Fibroblast of the conjunctiva (primary cell): Measurements from ENCODE around the gene GSG1L.

Experiments
- DNase-seq: peaks from one replicate; pipeline ENCODE4 v3.0.0-alpha.2; 2010; ENCODE audit warnings: low read depth

Gene GSG1L

DNA sequence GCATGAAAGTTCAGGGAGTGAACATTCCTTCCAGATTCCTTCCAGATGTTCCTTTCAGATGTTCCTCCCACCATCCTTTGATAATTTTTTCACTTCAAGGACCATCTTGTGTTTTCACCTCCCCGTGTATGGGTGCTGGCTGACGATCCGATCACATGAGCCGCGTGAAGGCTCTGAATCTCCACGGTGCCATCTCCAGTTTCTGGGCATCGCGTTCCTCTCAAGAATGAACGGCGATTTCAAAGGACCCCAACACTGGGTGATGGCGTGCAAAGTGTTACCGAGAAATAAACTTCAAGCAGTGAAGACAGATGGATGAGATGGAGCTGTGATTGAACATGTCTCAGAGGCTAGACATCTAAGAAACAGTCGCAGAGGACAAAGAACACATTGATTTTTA is 245.3 kb downstream of the GSG1L start:
- no peak for DNase-seq

DNA sequence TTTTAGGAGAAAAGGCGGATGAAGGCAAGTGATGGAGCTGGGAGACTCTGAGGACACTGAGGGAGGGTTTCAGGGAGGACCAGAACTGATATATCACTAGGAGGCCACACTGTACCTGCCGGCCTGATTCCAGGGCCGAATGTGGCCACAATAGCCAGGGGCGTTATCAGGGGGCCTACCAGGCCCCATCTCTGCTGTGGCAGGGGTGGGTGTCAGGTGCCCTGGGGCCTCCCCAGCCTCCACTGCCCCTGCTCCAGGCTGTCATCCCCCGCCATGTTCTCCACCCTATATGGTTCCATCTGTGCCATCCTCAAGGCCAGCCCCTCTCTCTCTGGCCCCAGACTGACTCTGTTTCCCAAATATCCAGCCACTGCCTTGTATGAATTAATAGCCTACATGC is 246.5 kb downstream of the GSG1L start:
- DNase-seq, result no peak

DNA sequence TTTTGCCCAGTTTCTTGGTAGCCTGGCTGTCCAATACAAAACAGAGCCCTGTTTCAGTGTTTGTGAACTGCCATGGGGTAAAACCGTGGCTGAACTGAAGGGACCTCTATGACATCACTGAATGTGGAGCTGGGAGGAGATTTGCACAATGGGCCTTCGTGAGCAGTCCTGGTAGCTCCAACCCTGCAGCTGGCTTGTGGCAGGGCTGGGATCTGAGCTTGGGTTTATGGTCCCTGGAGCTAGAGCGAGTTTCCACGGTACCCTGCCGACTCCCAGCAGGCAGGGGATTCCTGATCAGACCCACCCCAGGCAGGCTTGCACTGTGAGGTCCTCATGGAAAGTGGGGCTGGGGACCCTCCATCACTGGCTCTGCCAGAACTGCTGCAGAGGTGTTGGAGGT is 247.0 kb downstream of the GSG1L start:
- no peak for DNase-seq

DNA sequence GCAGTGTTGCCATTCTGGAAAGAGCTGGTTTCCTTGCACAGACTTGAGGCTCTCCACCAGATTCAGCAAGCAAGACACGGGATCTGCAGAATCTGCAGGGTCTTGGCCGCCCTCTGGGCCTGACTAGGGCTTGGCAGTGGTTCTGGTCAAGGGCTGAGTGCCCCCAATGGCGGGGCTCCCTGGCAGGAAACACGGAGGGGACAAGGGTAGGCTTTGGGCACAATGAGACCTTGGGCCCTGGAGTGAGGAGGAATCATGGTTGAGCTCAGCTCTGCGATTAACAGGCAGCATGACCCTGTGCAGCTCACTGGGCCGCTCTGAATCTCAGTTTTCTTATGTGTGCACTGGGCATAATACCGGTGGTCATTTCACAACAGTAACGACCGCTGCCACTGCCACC is 249.9 kb downstream of the GSG1L start:
- DNase-seq, result no peak

DNA sequence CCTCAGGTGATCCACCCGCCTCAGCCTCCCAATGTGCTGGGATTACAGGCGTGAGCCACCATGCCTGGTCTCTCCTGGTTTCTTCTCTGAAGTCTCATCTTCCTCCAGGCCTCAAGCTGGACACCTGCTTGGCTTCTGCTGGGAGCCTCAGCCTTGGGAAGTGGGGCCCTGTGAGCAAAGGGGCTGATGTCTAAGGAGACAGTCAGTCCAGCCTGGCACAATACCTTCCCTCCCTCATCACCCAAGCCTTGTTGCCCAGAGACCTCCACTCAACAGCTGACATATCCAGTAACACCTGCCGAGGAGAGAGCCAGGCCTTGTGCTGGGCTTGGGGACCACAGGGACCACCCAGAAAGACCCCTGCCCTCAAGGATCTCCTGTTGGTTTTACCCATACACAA is 251.6 kb downstream of the GSG1L start:
- no peak for DNase-seq

DNA sequence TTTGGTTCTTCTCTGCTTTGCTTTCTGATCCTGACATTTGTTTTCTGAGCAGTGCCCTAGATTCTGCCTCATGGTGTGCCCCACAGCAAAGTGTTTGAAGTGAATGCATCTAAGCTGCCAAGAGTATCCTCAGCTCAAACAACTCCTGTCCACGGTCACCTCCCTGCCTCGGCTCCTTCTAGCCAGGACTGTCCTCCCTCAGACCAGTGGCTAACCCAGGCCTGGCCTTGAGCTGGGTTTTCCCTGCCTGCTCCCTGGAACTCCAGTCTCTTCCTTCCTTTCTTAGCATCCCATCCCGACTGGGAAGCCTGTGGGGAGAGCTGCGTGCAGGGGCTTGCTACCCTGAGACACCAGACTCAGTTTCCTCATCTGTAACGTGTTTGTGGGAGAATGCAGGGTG is 256.5 kb downstream of the GSG1L start:
- no peak for DNase-seq

DNA sequence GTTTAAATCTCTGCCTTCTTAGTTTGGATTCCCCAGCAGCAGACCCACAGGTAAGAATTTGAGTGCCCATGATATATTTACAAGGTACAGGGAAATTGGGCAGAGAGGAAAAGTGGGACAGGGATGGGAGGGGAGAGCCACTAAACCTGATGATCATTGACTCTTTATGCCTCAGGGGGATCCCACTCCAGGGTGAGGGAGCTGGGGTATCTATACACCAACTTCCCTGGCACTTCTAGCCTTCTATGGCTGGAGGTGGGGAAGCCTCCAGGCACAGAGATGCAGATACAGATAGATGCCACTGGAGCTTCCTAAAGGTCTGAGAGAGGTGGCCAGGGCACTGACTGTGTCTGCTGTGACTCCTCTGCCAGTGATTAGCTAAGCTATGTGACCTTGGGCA is 257.1 kb downstream of the GSG1L start:
- DNase-seq, result no peak

DNA sequence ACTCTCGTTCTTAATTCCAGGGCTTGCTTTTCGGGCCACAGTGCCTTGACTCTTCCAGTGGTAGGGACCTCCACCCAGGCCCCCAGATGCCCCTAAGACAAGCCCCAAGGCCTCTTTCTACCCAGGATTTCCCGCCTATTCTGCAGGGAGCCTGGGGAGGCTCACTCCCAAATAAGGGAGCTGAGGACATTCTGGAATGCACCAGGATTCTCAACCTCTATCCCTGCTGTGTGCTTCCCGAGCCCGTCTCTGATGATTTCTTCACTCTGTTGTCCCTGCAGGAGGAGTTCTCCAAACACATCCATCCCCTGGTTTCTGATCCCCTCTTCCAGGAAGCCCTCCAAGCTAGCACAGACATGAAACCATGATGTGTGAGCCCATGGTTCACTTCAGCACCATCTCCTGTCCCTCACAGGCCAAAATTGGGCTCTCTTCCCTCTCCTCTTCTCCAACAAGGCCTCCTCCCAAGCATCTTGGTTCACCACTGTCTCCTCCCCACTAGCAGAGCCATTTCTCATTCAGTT is 257.6 kb downstream of the GSG1L start:
- DNase-seq, result no peak

DNA sequence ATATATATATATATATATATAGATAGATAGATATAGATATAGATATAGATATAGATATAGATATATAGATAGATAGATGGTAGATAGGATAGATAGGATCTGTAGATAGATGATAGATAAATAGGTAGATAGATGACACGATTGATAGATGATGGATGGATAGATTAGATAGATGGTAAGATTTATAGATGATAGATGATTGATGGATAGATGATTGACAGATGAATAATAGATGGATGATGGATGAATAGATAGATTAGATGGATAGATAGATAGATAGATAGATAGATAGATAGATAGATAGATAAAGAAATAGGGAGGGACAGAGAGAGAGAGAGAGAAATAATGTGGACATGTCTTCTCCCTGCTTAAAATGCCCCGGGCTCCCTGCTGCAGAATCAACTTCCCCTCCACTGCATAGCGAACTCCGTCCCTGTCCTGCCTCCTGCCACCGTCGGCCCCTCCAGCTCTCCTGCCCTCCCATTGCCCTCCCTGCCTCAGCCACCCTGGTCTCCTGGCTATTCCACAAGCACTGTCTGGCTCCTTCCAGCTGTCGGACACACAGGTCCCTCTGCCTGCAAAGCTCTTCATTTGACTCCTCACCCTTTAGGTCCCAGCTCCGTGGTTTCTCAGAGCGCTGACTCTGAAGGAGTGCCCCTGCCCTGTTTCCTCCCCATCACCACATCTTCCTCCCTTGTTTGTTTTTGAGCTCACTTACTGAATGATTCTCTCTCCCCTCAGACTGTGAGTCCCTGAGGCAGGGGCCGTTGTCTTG is 259.6 kb downstream of the GSG1L start:
- no peak for DNase-seq

DNA sequence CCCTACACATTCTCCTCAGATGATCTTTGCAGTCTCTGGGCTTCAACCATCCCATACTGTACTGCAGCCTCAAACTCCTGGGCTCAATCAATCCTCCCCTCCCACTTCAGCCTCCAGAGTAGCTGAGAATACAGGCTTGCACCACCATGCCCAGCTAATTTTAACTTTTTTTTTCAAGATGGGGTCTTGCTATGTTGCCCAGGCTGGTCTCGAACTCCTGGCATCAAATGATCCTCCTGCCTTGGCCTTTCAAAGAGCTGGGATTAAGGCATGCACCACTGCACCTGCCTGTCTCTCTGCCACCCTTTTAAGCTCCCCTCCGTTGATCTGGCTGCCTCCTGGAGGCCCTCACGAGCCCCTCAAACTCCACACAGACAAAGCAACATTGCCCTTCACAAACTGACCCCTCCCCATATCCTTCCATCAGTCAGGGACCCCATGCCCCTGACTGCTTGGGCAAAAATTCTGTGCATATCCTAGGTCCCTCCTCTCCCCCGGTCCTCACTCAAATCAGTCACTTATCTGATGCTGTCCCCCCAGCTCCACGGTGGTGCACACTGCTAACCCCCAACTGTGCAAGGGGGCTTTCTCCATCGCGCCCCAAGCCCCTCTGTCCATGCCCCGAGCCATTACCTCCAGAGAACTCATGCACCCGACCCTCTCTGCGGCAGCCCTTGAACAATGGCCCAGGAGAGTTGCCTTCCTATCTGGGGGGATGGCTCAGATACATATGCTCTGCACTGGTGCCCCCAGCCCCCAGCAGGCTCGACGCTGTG is 260.7 kb downstream of the GSG1L start:
- DNase-seq, result no peak

DNA sequence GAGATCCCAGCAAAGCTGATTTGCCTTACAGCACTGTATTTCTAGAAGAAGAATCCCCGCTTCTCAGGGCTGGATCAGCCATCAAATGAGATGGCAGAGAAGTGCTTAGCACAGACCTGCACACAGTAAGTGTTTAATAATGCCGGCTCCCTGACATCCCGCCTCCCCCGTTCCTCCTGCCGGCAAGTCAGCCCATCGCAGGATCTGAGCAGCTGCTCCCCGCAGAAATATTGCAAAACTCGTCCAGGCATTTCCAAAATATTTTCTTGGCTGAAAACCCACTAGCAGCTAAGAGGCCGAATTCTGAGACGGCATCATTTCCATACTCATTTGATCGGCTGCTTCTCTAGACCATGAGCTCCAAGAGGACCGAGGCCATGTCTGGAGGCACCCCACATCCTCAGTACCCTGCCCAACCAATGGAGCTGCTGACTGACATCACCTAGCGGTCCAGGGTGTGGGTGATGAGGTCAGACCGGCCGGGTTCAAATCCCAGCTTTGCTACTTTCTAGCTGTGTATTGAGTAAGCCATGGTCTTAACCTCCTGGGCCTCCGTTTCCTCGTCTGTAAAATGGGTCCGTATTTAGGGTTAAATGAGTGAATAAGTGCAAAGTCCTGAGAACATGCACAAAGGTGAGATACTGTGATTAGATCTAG is 262.1 kb downstream of the GSG1L start:
- no peak for DNase-seq

DNA sequence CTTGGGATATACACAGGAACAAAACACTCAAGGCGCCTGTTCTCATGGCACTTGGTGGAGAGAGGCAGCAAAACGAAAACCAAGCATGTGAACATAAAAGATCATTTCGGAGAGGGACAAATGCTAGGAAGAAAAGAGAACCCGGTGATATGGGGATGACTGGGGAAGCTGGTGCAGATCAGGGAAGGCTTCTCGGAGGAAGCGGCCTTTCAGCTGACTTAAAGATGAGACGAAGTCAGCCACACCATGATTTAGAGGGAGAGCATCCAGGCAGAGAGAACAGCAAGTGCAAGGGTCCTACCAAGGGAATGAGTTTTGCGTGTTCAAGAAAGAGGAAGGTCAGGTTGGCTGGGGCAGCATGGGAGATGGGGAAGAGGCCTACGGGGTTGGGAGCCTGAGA is 262.7 kb downstream of the GSG1L start:
- DNase-seq, result no peak

DNA sequence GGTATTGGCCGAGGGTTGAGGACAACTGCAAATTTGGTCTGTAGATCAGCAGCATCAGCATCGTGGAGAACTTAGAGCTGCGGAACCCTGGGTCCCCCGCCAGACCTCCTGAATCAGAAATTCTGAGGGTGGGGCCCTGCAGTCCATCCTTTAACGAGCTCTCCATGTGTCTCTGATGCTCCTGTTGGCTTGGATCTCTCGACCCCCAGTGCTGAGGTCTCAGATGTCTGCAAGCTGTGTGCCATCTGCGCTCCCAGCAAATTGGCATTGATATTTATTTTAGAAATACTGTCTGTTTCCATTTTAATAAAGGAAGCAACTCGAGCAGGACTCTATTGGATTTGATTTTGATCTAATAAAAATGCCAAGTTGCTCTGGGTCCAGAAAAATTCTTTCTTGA is 263.6 kb downstream of the GSG1L start:
- DNase-seq, result no peak

DNA sequence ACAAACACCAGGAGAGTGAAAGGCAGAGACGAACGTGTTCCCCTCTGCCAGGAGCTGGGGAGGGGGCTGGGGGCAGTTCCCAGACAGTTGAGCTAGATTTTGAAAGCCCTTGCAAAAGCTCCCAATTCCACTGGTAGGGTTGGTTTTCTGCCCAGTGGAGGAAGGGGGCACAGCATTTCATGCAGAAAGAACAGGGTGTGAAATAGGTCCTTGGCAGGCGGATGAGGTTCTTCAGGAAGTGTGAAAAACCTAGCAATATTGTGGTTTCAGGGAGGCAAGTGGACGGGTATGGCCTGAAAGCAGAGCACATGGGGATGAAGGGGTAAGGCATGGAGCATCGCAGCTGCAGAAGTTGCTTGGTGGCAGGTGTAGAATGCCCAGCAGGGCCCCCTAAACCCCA is 265.3 kb downstream of the GSG1L start:
- DNase-seq, result no peak

DNA sequence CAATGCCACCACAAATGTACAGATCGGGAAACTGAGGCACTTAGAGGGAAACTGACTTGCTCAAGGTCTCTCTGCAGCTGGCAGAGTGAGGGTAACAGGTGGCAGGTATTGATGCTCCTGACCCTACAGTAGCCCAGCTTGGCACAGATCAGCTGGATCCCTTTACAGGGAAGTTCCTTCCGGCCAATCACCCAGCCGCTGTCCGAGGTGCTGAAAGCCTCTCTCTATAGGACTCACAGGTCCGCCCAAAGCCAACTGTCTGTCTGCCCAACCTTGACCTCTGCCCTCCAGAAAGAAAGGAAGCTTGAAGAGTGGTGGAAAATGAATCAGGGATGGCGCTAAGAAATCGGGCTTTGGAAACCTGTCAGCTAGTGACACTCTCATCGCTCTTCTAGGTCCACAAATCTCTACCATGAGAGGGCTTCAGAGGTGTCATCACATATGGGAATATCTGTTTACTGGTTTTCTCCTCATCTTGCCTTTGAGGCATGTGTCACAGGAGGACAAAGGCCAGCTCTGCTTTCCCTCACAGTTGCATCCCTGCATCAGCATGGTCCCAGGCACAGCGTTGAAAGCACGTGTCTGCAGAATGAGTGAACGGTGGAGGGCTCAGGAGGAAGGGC is 267.4 kb downstream of the GSG1L start:
- DNase-seq, result peak; percentile 3

DNA sequence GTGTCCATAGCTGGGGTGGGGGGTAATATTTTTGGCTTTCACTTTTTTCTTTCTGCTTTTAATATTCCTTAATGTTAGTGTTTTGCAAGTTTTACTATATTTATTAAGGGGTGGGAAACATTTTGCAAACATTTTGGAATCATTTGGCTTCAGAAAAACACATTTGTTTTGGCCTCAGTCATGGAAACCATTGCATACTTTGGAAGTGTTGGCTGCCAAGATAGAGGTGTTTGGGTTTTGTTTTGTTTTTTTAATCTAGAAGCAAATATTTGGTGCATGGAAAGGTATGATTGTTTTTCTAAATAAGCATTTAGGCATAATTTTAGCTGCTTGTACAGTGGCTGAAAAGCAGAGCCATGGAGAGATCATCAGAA is 270.3 kb downstream of the GSG1L start:
- no peak for DNase-seq

DNA sequence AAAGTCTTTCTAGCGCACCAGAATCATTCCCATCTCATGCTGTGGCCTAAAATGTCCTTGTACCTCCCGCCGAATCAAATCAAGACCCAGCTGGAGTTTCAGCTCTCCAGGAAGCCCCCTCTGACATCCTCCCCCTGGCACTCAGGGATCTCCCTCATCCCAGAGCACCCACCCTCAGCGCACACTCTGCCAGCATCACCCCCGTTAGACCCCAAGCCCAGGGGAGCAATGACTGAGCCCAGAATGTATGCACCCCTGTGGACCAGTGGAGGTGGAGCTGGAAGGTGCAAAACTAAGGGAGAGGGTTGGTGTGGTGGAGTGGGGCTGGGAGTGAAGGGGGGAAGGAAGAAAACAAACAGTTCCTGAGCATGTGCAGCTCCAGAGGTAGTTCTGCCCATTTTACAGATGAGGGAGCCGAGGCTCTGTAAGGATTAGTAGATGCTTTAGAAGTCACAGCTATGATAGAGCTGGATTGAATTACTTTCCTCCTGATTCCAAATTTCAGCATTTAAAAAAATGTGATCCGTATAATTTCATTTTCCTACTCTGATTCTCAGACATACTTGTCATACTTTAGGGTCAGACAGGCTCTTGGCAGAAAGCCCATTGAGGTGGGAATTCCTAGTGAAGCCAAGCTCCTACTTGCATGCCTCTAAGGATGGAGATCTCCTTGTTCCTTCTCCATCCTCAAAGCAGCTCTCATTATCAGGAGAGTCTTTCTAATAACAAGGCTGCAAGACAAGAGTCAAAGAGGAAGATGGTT is 270.8 kb downstream of the GSG1L start:
- no peak for DNase-seq

DNA sequence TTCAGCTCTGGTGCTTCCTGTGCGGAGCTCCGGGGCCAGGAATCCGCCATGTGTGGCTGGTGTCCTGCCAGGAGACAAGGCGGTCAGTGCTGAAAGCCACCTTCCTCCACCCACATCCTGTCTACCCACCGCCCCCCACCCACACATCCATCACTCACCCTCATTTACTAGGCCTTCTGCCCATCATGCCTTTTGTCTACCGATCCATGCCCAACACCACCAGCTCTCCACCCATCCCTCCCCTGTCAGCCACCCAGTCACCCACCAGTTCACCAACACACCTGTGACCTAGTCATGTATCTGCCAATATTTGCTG is 272.2 kb downstream of the GSG1L start:
- DNase-seq, result no peak

DNA sequence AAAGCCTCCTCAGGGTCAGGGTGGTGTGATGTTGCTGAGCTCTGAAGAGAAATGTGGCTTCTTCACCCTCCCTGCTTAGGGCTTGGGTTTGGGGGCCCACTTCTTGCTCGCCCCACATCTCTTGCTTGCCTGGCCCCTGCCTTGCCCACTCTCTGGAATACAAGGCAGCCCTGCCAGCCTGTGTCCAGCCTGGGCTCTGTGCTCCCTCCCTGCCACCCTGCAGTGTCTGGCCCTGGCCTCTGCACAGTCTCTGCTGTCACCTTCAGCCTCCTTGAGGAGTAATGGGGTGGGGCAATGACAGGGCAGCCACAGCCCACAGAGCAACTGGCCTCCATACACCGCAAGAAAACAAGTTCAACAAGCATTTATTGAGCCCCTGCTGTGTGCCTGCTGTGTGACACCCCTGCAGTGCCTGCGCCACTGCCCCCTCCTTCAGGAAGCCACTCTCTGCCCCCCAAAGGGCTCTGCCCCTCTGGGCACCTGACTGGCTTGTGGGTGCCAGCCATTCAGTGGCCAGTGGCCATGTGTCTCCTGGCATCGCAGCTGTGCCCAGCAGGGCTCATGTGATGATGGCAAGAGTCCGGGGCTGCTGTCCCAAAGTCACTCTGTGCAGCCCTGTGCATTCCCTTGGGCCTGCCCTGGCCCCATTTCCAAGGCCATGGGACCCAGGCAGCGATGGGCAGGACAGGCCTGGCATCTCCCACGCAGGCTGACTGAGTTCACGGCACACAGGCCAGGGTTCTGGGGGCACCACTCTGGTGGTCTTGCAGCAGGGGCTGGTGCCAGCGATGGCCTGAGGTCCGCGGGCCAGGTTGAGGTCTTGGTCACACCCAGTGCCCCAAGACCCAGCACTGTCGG is 272.7 kb downstream of the GSG1L start:
- DNase-seq, result no peak

DNA sequence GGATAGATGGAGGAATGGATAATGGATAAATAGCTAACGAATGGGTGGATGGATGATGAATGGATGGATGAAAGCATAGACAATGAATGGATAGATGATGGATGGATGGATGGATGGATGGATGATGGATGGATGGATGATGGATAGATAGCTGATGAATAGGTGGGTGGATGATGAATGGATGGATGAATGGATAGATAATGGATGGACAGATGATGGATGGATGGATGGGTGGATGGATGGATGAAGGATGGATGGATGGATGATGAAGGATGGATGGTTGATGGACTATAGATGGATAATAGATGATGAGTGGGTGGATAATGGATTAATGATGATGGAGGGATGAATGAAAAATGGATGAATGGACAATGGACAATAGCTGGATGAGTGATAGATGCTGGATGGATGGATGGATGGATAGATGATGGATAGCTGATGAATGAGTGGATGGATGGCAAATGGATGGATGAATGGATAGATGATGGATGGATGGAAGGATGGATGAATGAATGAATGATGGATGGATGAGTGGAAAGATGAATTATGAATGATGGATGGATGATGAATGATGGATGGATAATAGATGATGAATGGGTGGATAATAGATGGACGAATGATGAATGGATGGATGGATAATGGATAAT is 273.8 kb downstream of the GSG1L start:
- no peak for DNase-seq

DNA sequence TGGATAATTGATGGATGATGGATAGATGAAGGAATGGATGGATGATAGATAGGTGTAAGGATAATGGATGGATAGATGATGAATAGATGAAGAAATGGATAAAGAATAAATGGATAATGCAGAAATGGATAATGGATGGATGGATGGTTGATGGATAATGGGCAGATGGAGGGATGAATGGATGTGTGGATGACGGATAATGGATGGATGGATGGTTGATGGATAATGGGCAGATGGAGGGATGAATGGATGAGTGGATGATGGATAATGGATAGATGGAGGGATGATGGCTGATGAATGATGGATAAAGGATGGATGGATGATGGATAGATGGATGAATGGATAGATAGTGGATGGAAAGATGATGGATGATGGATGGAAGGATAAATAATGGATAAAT is 274.4 kb downstream of the GSG1L start:
- no peak for DNase-seq
